Ramos (cell line): ENCODE measurements around the gene RGS6.

Experiments used
- in situ Hi-C: fragments of 300-500 bp; cut with MboI; formaldehyde crosslinking; loops from one replicate; pipeline ENCODE4 v1.14.3; 2022; ENCODE audit warnings: low sequenced_read_pairs; ENCODE audit not compliant: unreplicated experiment

Gene RGS6

GRCh38 chr14:72513965-72514659, 581.9 kb downstream of the RGS6 start:
- in situ Hi-C loops: loop anchor here (25.0 kb wide), 1 partner anchor 973 kb away; the partner anchor contains the start of gene RIOX1

GRCh38 chr14:72514660-72515025, 582.4 kb downstream of the RGS6 start:
- in situ Hi-C loops: loop anchor here (5.0 to 25.0 kb wide), 2 partner anchors 393 to 973 kb away; partner anchors contain the start of gene RIOX1

DNA sequence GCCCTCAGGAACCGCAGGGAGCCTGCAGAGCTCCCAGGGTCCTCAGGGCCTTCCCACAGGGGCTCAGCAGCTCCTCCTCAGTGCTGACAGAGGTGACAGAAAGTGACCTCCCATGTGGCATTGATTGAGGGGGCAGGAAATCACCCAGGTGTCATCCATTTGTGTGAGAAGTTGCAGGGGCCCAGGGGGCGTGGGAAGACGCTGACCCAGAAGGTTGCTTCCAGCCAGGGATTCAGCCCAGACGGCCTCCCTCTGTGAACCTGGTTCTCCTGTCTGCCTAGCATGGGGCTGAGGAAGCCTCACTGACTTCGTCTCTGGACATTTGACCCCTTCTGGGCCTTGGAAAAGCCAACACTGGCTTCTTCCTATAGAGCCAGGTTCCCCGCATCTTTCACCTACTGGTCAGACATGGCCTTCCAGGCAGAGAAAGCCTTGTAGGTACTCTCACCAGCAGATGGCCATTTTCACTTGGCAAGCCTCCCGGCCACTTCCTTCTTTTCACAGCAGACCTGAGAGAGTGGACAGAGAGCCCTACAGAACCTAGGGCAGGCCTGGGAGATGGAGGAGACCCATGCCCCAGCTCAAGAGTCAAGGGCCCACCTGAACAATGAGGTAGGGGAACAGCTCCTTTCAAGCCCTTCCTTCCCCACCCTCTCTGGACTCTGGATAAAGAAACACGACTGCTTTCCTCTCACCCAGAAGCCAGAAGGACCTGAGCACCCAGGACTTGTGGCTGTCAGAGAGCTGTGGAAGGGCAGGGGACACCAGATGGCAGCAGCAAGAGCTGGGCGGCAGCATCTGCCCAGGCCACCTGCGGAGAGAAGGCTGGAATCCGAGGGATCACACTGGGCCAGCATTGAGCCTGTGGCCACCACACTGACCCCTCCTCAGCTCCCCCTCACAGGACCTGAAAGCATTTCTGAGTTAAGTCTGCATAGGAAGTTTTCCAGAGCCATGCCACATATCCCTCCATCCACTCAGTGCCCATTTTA, 583.8 kb downstream of the RGS6 start:
- in situ Hi-C loops: loop anchor here (5.0 to 25.0 kb wide), 2 partner anchors 391 to 971 kb away; partner anchors contain the start of gene RIOX1

- in situ Hi-C loops: loop anchor here (5.0 to 25.0 kb wide), 2 partner anchors 390 to 970 kb away; partner anchors contain the start of gene RIOX1
Observed at GRCh38 chr14:72516936-72517700, 584.9 kb downstream of the RGS6 start.

DNA sequence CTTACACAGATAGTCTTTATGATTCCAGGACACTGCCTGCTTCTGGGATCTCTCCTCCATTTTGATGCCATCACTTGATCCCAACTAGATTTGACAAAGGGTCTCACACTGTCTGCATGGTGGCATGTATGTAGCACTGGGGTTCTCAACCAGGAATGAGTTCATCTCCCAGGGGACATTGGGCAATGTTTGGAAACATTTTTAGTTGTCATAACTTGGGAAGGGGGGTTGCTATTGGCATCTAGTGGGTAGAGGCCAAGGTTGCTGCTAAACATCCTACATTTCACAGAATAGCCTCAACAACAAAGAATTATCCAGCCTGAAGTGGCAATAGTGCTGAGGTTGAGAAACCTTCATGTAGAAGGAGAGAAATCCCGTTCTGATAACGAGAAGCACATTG, 585.5 kb downstream of the RGS6 start:
- in situ Hi-C loops: loop anchor here (5.0 to 25.0 kb wide), 2 partner anchors 390 to 970 kb away; partner anchors contain the start of gene RIOX1

- in situ Hi-C loops: loop anchor here (5.0 to 25.0 kb wide), 2 partner anchors 388 to 968 kb away; partner anchors contain the start of gene RIOX1
Observed at GRCh38 chr14:72518809-72519377, 586.7 kb downstream of the RGS6 start.

- in situ Hi-C loops: loop anchor here (5.0 to 25.0 kb wide), 2 partner anchors 388 to 968 kb away; partner anchors contain the start of gene RIOX1
Observed at GRCh38 chr14:72519543-72519942, 587.3 kb downstream of the RGS6 start.

DNA sequence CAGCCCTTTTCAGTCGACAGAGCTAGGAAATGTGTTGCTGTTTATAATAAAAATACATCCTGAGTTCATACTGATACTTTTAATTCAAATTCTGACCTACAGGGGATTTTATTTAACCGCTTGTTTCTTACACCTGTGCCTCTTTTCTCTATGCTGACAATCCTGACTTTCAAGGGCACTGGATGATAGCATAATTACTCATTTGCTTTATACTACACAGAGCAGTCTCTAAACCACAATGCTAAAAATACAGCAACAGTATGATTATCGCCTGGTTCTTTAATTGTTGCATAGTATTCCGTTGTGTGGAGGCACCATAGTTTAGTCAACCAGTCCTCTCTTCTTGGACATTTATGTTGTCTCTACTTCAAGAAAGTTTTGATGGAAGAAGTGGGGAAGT, 588.8 kb downstream of the RGS6 start:
- in situ Hi-C loops: loop anchor here (25.0 kb wide), 1 partner anchor 966 kb away; the partner anchor contains the start of gene RIOX1

DNA sequence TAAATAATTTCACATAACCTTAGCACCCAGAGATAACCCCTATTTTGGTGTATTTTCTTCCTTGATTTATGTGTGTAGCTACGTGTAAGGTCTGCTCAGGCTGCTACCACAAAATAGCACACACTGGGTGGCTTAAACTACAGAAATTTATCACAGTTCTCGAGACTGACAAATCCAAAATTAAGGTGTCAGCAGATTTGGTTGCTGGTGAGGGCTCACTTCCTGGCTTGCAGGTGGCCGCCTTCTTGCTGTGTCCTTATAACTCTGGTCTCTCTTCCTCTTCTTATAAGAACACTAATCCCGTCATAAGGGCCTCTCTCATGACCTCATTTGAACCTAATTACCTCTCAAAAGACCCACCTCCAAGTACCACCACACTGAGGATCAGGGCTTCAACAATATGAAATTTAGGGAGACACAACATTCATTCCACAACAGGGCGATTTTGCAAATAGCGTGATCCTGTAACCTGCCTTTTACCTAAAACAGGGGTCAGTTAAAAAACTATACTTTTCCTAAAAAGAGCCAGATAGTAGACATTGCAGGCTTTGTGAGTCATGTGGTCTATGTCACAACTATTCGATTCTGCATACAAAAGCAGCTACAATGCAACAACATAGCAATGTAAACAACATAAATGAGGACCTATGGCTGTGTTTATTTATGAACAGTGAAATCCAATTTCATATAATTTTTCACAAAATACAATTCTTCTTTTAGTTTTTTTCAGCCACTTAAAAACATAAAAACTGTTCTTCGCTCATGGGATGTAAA, 589.9 kb downstream of the RGS6 start:
- in situ Hi-C loops: loop anchor here (25.0 kb wide), 1 partner anchor 965 kb away; the partner anchor contains the start of gene RIOX1

DNA sequence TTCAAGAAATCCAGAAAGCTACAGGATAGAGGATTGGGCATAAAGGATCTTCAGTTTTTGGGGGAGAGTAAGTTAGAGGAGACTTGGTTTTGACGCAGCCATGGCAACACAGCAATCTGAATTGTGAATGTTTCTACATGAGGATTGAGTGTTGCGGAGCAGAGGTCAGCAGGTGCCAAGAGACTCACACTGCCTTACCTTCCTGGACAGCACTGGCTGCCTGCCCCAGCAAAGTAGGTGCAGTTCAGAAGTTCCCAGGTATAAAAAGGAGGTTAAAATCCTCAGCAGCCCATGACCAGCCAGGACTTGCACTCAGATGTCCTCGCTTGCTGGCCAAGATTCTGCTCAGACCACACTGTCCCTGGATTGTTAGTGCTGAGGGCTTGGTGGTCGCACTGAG, 590.6 kb downstream of the RGS6 start:
- in situ Hi-C loops: loop anchor here (25.0 kb wide), 1 partner anchor 964 kb away; the partner anchor contains the start of gene RIOX1

GRCh38 chr14:72523424-72524294, 591.4 kb downstream of the RGS6 start:
- in situ Hi-C loops: loop anchor here (25.0 kb wide), 1 partner anchor 964 kb away; the partner anchor contains the start of gene RIOX1

DNA sequence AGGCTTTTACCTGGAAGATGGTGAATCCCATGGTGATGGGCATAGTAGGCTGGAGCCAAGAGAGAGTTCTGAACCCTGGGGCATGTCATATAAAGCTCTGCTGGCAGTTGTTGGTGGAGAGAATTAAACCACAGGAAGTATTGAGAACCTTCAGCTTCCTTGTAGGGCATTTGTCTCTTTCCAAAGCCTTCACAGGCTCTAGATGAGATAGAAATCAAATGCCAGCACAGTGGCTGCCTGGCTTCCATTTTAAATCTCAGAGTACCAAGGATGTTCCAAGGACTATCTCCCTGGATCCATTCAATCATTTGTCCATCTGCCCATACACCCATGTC, 592.0 kb downstream of the RGS6 start:
- in situ Hi-C loops: loop anchor here (25.0 kb wide), 1 partner anchor 963 kb away; the partner anchor contains the start of gene RIOX1

DNA sequence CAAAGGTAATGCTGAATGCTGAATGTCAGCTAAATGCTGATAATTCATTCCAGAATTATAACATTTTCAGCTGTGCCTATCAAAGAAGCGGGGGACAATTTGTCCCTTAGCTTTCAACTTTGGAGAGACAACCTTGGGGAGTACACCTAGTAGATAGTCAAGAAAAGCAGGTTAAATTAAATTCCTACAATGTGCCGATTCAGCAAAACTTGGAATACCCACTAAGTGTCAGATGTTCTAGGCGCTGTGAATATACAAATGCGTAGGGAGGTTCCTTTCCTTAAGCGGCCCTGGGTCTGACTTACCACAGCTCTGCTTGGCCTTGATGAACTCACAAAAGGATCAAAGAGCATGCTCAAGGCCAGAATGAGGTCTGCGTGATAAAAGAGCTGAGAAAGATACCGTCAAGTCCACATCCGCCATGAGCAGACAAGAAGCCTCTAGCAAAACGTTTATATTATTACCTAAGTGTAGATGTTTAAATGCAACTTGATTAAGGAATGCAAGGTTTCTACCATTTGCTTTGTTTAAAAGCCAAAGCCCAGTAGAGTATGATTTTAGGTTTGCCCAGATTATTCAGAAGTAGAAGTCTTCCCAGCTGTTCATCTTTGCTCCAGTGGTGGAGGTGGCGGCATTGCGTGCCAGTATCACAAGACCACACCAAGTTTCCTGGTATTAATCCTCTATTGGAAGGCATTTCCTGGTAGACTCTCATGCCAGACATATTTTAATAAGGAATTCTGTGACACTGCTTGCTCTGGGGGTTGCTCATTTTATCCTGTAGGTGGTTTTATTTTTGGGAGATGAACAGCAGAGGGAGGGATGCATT, 593.1 kb downstream of the RGS6 start:
- in situ Hi-C loops: no loop called here

DNA sequence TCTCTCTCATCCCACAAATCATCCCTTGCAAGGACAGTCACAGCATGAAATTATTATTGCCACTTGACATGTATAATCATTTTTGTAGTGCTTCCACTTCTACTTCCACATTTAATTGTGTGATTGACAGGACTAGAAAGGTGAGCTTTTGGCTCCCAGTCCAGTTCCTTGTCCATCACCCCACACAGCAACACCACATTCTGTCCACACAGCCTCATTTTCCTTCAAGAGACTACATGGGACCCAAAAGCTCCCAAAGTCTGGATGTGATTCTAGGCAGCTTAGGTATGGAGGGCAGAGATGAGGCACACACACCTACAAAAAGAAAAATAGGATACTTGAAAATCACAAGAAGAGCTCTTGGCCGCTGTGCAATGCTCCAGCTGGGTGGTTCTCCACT, 595.4 kb downstream of the RGS6 start:
- in situ Hi-C loops: no loop called here

DNA sequence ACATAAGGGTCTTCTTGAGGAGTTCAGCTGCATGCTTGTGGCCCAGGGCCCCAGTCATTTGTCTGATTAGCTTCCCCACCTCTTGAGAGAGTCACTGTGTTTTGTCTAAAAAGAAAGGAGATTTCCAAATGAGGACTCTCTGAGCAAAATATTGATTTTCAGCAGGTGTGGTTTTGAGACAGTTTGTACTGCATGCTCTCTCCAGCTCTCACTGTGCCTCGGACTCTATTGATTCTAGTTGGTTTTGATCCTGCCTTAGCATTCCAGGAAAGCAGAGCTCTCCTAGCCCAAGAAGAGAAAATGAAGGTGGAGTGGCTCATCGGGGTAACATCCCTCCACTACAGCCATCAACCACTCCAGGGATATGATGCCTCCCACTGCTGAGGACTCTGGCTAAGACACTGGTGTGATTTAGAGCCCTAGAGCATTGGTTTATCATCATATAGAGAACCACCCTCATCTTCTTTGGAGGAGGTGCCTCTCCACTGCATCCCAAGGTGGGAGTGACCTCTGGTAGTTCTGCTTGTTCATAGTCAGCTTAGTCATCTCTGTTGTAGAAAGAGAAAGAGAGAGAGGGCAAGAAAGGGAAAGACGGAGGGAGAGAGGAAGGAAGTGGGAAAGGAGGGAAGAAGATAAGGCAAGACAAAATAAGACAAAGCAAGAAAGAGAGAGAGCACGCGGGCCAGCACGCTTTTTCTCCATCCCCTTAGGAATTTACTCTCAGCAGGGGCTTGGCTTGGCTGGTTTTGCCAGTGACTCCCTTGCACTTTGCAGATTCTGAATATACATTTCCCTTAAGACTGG, 596.0 kb downstream of the RGS6 start:
- in situ Hi-C loops: no loop called here

DNA sequence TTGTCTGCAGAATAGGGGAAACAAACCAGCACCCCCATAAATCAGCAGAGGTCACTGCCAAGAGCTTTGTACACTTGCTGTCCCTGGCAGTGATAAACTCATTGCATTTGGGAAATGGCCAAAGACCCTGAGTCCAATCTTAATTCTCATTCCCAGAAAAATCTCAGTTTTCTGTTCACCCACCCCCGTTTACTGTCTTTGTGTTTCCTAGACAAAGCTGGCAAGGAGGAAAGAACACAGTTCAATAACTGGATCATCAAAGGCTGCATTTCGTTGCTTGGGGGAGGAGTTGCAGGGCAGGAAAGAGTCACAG, 596.6 kb downstream of the RGS6 start:
- in situ Hi-C loops: no loop called here
